HepG2 (cell line): ENCODE data around the gene LCA5.

ENCODE experiments used
- DPF2 ChIP-seq: sonication (generic); formaldehyde crosslinking; IDR thresholded peaks from 2 replicates; pipeline ENCODE4 v1.4.0; 2020; ENCODE audit warnings: mild to moderate bottlenecking, low read depth, missing genetic modification reagents, borderline replicate concordance
- HOXA7 ChIP-seq: sonication (generic); formaldehyde crosslinking; IDR thresholded peaks from 2 replicates; pipeline ENCODE4 v1.8.1; 2022; ENCODE audit warnings: mild to moderate bottlenecking, missing genetic modification reagents, moderate library complexity
- MYC ChIP-seq: sonication (generic); formaldehyde crosslinking; IDR thresholded peaks from 2 replicates; pipeline ENCODE4 v1.9.0; 2021; ENCODE audit warnings: missing genetic modification reagents, borderline replicate concordance
- POLR2A ChIP-seq, 2 experiments: IDR thresholded peaks; 2 replicates each; pipeline ENCODE4 v1.6.1; 2011; ENCODE audit warnings: low read depth in 2 of 2, low read length in 2 of 2, mild to moderate bottlenecking in 1 of 2, moderate library complexity in 1 of 2; ENCODE audit not compliant: insufficient read depth in 1 of 2
- TBL1XR1 ChIP-seq: fragments of 150-350 bp; IDR thresholded peaks from 2 replicates; pipeline ENCODE4 v1.6.1; 2014; ENCODE audit warnings: borderline replicate concordance, low read length; ENCODE audit not compliant: partially characterized antibody
- TRIM24 ChIP-seq: sonication (generic); formaldehyde crosslinking; IDR thresholded peaks from 2 replicates; pipeline ENCODE4 v1.8.0; 2022; ENCODE audit warnings: mild to moderate bottlenecking, missing genetic modification reagents
- ZNF138 ChIP-seq: sonication (generic); formaldehyde crosslinking; IDR thresholded peaks from 2 replicates; pipeline ENCODE4 v1.5.0; 2020; ENCODE audit warnings: mild to moderate bottlenecking, low read depth, missing genetic modification reagents
- ZNF264 ChIP-seq: sonication (generic); formaldehyde crosslinking; IDR thresholded peaks from 2 replicates; pipeline ENCODE4 v1.4.0; 2020; ENCODE audit warnings: missing genetic modification reagents
- ZNF549 ChIP-seq: sonication (generic); formaldehyde crosslinking; IDR thresholded peaks from 2 replicates; pipeline ENCODE4 v1.5.0; 2020; ENCODE audit warnings: missing genetic modification reagents
- ZNF644 ChIP-seq: IDR thresholded peaks from 2 replicates; pipeline ENCODE4 v1.6.1; 2016; ENCODE audit warnings: low read depth
- TF ChIP-seq, protein P1 (sequence below): sonication (generic); formaldehyde crosslinking; IDR thresholded peaks from one replicate; pipeline ENCODE4 v1.5.1; 2020; ENCODE audit warnings: mild to moderate bottlenecking, missing genetic modification reagents; ENCODE audit errors: not compliant biosample characterization
- TF ChIP-seq, protein P2 (sequence below): sonication (generic); formaldehyde crosslinking; IDR thresholded peaks from 2 replicates; pipeline ENCODE4 v1.5.0; 2020; ENCODE audit warnings: mild to moderate bottlenecking, missing genetic modification reagents, moderate library complexity

DNA sequence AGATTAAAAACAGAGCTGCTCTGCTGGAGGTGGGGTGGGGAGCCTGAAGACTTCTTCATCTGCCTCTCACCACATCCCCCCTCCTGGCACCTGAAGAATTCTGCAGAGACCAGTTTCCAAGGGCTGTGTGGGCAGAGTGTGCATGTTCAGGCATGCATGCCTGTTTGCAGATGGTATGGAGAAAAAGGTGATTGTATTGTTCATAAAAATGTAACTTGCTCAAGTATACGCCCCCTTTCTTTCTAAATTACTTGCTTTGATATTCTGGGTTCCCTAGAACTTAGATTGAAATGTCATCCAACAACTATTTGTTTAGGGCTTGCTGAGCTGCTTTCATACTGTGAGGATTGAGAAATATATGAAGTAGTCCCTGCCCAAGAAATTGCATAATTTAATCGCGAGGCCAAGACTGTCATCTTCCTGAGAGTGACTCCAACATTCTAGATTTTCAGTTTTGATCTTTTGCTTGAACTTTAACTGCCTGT is 83.6 kb downstream of the LCA5 start:
- no peak for TF ChIP-seq ZNF264 (CRISPR knock-in tag)
- no peak for TF ChIP-seq ZNF644 (CRISPR knock-in tag)
- TF ChIP-seq POLR2A (IDR thresholded peaks at IDR 0.05; ENCODE audit: insufficient read depth in 1 of 2, low read depth in 2 of 2, low read length in 2 of 2) = no peak
- TF ChIP-seq ZNF549 (CRISPR knock-in tag) = no peak
- no peak for TF ChIP-seq TBL1XR1
- TF ChIP-seq, protein P1, sequence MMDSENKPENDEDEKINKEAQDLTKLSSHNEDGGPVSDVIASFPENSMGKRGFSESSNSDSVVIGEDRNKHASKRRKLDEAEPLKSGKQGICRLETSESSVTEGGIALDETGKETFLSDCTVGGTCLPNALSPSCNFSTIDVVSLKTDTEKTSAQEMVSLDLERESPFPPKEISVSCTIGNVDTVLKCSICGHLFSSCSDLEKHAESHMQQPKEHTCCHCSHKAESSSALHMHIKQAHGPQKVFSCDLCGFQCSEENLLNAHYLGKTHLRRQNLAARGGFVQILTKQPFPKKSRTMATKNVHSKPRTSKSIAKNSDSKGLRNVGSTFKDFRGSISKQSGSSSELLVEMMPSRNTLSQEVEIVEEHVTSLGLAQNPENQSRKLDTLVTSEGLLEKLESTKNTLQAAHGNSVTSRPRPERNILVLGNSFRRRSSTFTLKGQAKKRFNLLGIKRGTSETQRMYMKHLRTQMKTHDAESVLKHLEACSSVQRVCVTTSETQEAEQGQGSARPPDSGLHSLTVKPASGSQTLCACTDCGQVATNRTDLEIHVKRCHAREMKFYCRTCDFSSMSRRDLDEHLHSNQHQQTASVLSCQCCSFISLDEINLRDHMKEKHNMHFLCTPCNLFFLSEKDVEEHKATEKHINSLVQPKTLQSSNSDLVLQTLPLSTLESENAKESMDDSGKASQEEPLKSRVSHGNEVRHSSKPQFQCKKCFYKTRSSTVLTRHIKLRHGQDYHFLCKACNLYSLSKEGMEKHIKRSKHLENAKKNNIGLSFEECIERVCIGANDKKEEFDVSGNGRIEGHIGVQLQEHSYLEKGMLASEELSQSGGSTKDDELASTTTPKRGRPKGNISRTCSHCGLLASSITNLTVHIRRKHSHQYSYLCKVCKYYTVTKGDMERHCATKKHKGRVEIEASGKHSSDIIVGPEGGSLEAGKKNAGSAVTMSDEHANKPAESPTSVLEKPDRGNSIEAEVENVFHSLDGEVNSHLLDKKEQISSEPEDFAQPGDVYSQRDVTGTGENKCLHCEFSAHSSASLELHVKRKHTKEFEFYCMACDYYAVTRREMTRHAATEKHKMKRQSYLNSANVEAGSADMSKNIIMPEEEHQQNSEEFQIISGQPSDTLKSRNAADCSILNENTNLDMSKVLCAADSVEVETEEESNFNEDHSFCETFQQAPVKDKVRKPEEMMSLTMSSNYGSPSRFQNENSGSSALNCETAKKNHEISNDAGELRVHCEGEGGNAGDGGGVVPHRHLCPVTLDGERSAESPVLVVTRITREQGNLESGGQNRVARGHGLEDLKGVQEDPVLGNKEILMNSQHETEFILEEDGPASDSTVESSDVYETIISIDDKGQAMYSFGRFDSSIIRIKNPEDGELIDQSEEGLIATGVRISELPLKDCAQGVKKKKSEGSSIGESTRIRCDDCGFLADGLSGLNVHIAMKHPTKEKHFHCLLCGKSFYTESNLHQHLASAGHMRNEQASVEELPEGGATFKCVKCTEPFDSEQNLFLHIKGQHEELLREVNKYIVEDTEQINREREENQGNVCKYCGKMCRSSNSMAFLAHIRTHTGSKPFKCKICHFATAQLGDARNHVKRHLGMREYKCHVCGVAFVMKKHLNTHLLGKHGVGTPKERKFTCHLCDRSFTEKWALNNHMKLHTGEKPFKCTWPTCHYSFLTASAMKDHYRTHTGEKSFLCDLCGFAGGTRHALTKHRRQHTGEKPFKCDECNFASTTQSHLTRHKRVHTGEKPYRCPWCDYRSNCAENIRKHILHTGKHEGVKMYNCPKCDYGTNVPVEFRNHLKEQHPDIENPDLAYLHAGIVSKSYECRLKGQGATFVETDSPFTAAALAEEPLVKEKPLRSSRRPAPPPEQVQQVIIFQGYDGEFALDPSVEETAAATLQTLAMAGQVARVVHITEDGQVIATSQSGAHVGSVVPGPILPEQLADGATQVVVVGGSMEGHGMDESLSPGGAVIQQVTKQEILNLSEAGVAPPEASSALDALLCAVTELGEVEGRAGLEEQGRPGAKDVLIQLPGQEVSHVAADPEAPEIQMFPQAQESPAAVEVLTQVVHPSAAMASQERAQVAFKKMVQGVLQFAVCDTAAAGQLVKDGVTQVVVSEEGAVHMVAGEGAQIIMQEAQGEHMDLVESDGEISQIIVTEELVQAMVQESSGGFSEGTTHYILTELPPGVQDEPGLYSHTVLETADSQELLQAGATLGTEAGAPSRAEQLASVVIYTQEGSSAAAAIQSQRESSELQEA = no peak
- no peak for TF ChIP-seq DPF2 (CRISPR knock-in tag)
- TF ChIP-seq, protein P2, sequence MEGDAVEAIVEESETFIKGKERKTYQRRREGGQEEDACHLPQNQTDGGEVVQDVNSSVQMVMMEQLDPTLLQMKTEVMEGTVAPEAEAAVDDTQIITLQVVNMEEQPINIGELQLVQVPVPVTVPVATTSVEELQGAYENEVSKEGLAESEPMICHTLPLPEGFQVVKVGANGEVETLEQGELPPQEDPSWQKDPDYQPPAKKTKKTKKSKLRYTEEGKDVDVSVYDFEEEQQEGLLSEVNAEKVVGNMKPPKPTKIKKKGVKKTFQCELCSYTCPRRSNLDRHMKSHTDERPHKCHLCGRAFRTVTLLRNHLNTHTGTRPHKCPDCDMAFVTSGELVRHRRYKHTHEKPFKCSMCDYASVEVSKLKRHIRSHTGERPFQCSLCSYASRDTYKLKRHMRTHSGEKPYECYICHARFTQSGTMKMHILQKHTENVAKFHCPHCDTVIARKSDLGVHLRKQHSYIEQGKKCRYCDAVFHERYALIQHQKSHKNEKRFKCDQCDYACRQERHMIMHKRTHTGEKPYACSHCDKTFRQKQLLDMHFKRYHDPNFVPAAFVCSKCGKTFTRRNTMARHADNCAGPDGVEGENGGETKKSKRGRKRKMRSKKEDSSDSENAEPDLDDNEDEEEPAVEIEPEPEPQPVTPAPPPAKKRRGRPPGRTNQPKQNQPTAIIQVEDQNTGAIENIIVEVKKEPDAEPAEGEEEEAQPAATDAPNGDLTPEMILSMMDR (CRISPR knock-in tag) = no peak
- TF ChIP-seq HOXA7 (CRISPR knock-in tag) = no peak
- no peak for TF ChIP-seq MYC (CRISPR knock-in tag)
- TF ChIP-seq ZNF138 = no peak
- TF ChIP-seq TRIM24 (CRISPR knock-in tag) = no peak
